ENCODE measurements around the gene GTF3C1.

GTF3C1 gene

DNA sequence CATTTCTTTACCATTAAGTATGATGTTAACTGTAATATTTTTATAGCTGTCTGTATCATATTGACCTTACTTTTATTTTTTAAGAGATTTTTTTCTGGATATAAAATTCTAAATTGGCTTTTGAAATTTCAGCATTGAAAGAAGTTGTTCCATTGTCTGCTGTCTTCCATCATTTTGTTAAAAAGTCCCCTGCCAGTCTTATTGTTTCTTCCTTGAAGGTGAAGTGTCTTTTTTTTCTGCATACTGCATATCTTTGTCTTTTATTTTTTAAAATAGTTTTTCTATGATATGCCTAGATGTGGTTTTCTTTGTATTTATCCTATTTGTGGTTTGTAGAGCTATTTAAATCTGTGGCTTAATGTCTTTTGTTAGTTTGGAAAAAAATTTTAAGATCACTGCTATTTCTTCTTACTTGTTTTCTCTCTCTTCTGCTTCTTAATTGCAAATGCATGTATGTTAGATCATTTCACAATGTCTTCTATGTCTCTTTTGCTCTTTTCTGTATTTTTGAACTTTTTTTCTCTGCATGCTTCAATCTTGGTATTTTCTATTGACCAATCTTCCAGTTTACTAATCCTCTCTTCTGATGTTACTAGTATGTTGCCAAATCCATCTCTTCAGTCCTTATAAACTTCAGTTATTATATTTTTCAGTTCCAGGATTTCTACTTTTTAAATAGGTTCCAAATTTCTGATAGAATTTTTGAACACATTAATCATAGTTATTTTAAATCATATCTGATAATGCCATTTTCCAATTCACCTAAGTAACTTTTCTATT is 127.6 kb downstream of the GTF3C1 start:
- no peak for DNase-seq

GRCh38 chr16:27417047-27417671 is 132.6 kb downstream of the GTF3C1 start:
- DNase-seq, result no peak

- no peak for DNase-seq
Measured at GRCh38 chr16:27414788-27415431, 134.8 kb downstream of the GTF3C1 start.

GRCh38 chr16:27413956-27414355 is 135.8 kb downstream of the GTF3C1 start:
- no peak for DNase-seq

- DNase-seq, result no peak
Measured at GRCh38 chr16:27410761-27411160, 139.0 kb downstream of the GTF3C1 start.

All from HCEC 1CT (cell line).